ENCODE measurements around the gene FGF12.
"Not testable (repeated sequence)": the region's sequence is repeated elsewhere in the genome, so short reads cannot be mapped to it uniquely, and the experiment has no call there.

DNA sequence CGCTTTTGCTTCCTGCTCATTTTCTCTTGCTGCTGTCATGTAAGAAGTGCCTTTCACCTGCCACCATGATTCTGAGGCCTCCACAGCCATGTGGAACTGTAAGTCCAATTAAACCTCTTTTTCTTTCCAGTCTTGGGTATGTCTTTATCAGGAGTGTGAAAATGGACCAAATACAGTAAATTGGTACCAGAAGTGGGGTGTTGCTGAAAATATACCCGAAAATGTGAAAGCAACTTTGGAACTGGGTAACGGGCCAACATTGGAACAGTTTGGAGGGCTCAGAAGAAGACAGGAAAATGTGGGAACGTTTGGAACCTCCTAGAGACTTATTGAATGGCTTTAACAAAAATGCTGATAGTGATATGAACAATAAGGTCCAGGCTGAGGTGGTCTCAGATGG lies 47.0 kb upstream of the FGF12 start:
- TF ChIP-seq, protein P1, sequence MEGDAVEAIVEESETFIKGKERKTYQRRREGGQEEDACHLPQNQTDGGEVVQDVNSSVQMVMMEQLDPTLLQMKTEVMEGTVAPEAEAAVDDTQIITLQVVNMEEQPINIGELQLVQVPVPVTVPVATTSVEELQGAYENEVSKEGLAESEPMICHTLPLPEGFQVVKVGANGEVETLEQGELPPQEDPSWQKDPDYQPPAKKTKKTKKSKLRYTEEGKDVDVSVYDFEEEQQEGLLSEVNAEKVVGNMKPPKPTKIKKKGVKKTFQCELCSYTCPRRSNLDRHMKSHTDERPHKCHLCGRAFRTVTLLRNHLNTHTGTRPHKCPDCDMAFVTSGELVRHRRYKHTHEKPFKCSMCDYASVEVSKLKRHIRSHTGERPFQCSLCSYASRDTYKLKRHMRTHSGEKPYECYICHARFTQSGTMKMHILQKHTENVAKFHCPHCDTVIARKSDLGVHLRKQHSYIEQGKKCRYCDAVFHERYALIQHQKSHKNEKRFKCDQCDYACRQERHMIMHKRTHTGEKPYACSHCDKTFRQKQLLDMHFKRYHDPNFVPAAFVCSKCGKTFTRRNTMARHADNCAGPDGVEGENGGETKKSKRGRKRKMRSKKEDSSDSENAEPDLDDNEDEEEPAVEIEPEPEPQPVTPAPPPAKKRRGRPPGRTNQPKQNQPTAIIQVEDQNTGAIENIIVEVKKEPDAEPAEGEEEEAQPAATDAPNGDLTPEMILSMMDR (IDR thresholded peaks at IDR 0.05): not testable (repeated sequence)
- TF ChIP-seq ZFX (IDR thresholded peaks at IDR 0.05; ENCODE audit: borderline replicate concordance): not testable (repeated sequence)
